ENCODE measurements around the gene CHRM4. TPM values are rescaled to one million over a fixed set of nuclear protein-coding genes. Genes with fewer than 3 reads are reported as not detected.

Gene CHRM4
- total and polyA plus RNA-seq, 2 of the 13 experiments (the other 11 are each of a cell fraction or from before 2014, with no cell fraction given) = 0.13 to 0.21 TPM

DNA sequence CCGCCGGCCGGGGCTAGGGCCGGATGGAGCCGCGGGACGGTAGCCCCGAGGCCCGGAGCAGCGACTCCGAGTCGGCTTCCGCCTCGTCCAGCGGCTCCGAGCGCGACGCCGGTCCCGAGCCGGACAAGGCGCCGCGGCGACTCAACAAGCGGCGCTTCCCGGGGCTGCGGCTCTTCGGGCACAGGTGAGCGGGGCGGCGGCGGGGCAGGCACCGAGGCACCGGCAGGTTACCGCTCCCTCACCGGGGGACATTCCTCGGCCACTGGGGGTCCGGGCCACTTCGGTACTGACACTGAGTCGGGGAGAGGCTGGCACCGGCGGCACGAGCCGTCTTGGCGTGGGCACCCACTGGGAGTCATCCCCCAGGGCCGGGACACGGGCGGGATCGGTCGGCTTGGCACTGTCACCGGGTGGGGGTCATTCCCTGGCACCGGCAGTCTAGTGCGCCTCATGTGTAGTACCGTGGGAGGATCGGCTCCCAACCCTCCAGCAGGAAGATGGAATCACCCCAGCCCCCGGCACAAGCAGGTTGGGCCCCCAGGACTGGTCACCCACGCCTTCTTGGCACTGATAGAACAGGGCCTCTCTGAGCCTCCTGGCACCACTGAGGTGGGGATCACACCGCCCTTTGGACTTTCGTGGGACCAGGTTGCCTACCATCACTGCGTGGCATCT lies 43.8 kb downstream of the CHRM4 start (continued):
- TF ChIP-seq ZNF253 (CRISPR knock-in tag; IDR thresholded peaks at IDR 0.05; ENCODE audit: borderline replicate concordance) = no peak
- TF ChIP-seq PHF8 (CRISPR knock-in tag; IDR thresholded peaks at IDR 0.05) = peak; percentile 57; the same call in 1 of the 2 replicates
- TF ChIP-seq SRY (CRISPR knock-in tag; IDR thresholded peaks at IDR 0.05) = 0 out of 2 replicates have a peak, but pooled peaks have one; percentile 24
- TF ChIP-seq, protein P1, sequence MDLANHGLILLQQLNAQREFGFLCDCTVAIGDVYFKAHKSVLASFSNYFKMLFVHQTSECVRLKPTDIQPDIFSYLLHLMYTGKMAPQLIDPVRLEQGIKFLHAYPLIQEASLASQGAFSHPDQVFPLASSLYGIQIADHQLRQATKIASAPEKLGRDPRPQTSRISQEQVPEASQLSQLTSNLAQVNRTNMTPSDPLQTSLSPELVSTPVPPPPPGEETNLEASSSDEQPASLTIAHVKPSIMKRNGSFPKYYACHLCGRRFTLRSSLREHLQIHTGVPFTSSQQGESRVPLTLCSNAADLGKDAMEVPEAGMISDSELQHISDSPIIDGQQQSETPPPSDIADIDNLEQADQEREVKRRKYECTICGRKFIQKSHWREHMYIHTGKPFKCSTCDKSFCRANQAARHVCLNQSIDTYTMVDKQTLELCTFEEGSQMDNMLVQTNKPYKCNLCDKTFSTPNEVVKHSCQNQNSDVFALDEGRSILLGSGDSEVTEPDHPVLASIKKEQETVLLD (CRISPR knock-in tag; IDR thresholded peaks at IDR 0.05; ENCODE audit: low read depth) = 0 out of 2 replicates have a peak, but pooled peaks have one; percentile 49
- no peak for TF ChIP-seq EP300 (IDR thresholded peaks at IDR 0.05; ENCODE audit: low read depth in 2 of 2, low read length in 2 of 2)
- TF ChIP-seq EP300 (CRISPR knock-in tag; IDR thresholded peaks at IDR 0.05; ENCODE audit: borderline replicate concordance) = no peak
- no peak for TF ChIP-seq SIX4 (CRISPR knock-in tag; IDR thresholded peaks at IDR 0.05)
- TF ChIP-seq RBFOX2 (IDR thresholded peaks at IDR 0.05; ENCODE audit: low read depth, low read length) = peak; percentile 54; the same call in 1 of the 2 replicates
- no peak for TF ChIP-seq ZNF570 (CRISPR knock-in tag; IDR thresholded peaks at IDR 0.05; ENCODE audit: borderline replicate concordance)
- TF ChIP-seq, protein P2, sequence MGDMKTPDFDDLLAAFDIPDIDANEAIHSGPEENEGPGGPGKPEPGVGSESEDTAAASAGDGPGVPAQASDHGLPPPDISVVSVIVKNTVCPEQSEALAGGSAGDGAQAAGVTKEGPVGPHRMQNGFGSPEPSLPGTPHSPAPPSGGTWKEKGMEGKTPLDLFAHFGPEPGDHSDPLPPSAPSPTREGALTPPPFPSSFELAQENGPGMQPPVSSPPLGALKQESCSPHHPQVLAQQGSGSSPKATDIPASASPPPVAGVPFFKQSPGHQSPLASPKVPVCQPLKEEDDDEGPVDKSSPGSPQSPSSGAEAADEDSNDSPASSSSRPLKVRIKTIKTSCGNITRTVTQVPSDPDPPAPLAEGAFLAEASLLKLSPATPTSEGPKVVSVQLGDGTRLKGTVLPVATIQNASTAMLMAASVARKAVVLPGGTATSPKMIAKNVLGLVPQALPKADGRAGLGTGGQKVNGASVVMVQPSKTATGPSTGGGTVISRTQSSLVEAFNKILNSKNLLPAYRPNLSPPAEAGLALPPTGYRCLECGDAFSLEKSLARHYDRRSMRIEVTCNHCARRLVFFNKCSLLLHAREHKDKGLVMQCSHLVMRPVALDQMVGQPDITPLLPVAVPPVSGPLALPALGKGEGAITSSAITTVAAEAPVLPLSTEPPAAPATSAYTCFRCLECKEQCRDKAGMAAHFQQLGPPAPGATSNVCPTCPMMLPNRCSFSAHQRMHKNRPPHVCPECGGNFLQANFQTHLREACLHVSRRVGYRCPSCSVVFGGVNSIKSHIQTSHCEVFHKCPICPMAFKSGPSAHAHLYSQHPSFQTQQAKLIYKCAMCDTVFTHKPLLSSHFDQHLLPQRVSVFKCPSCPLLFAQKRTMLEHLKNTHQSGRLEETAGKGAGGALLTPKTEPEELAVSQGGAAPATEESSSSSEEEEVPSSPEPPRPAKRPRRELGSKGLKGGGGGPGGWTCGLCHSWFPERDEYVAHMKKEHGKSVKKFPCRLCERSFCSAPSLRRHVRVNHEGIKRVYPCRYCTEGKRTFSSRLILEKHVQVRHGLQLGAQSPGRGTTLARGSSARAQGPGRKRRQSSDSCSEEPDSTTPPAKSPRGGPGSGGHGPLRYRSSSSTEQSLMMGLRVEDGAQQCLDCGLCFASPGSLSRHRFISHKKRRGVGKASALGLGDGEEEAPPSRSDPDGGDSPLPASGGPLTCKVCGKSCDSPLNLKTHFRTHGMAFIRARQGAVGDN (CRISPR knock-in tag; IDR thresholded peaks at IDR 0.05) = peak; percentile 34; the same call in 1 of the 2 replicates
- TF ChIP-seq, protein P3, sequence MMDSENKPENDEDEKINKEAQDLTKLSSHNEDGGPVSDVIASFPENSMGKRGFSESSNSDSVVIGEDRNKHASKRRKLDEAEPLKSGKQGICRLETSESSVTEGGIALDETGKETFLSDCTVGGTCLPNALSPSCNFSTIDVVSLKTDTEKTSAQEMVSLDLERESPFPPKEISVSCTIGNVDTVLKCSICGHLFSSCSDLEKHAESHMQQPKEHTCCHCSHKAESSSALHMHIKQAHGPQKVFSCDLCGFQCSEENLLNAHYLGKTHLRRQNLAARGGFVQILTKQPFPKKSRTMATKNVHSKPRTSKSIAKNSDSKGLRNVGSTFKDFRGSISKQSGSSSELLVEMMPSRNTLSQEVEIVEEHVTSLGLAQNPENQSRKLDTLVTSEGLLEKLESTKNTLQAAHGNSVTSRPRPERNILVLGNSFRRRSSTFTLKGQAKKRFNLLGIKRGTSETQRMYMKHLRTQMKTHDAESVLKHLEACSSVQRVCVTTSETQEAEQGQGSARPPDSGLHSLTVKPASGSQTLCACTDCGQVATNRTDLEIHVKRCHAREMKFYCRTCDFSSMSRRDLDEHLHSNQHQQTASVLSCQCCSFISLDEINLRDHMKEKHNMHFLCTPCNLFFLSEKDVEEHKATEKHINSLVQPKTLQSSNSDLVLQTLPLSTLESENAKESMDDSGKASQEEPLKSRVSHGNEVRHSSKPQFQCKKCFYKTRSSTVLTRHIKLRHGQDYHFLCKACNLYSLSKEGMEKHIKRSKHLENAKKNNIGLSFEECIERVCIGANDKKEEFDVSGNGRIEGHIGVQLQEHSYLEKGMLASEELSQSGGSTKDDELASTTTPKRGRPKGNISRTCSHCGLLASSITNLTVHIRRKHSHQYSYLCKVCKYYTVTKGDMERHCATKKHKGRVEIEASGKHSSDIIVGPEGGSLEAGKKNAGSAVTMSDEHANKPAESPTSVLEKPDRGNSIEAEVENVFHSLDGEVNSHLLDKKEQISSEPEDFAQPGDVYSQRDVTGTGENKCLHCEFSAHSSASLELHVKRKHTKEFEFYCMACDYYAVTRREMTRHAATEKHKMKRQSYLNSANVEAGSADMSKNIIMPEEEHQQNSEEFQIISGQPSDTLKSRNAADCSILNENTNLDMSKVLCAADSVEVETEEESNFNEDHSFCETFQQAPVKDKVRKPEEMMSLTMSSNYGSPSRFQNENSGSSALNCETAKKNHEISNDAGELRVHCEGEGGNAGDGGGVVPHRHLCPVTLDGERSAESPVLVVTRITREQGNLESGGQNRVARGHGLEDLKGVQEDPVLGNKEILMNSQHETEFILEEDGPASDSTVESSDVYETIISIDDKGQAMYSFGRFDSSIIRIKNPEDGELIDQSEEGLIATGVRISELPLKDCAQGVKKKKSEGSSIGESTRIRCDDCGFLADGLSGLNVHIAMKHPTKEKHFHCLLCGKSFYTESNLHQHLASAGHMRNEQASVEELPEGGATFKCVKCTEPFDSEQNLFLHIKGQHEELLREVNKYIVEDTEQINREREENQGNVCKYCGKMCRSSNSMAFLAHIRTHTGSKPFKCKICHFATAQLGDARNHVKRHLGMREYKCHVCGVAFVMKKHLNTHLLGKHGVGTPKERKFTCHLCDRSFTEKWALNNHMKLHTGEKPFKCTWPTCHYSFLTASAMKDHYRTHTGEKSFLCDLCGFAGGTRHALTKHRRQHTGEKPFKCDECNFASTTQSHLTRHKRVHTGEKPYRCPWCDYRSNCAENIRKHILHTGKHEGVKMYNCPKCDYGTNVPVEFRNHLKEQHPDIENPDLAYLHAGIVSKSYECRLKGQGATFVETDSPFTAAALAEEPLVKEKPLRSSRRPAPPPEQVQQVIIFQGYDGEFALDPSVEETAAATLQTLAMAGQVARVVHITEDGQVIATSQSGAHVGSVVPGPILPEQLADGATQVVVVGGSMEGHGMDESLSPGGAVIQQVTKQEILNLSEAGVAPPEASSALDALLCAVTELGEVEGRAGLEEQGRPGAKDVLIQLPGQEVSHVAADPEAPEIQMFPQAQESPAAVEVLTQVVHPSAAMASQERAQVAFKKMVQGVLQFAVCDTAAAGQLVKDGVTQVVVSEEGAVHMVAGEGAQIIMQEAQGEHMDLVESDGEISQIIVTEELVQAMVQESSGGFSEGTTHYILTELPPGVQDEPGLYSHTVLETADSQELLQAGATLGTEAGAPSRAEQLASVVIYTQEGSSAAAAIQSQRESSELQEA (CRISPR knock-in tag; IDR thresholded peaks at IDR 0.05; ENCODE audit: not compliant biosample characterization) = peak; percentile 66
- TF ChIP-seq ZNF292 (CRISPR knock-in tag; IDR thresholded peaks at IDR 0.05; ENCODE audit: borderline replicate concordance, low read depth) = no peak
- no peak for TF ChIP-seq AGO1 (IDR thresholded peaks at IDR 0.05; ENCODE audit: low read depth, low read length, poor library complexity, severe bottlenecking)
- no peak for TF ChIP-seq ZNF383 (CRISPR knock-in tag; IDR thresholded peaks at IDR 0.05; ENCODE audit: borderline replicate concordance)
